Activated CD8-positive, alpha-beta memory T cell treated with anti-CD3 and anti-CD28 coated beads, Interleukin-2, amount 50 U/mL, for 24 hours (primary cell): ENCODE results near the gene ELF4.

Source experiments
- DNase-seq: peaks from one replicate; pipeline ENCODE4 v3.0.0-alpha.2; 2020; ENCODE audit errors: extremely low read depth

The ELF4 gene

DNA sequence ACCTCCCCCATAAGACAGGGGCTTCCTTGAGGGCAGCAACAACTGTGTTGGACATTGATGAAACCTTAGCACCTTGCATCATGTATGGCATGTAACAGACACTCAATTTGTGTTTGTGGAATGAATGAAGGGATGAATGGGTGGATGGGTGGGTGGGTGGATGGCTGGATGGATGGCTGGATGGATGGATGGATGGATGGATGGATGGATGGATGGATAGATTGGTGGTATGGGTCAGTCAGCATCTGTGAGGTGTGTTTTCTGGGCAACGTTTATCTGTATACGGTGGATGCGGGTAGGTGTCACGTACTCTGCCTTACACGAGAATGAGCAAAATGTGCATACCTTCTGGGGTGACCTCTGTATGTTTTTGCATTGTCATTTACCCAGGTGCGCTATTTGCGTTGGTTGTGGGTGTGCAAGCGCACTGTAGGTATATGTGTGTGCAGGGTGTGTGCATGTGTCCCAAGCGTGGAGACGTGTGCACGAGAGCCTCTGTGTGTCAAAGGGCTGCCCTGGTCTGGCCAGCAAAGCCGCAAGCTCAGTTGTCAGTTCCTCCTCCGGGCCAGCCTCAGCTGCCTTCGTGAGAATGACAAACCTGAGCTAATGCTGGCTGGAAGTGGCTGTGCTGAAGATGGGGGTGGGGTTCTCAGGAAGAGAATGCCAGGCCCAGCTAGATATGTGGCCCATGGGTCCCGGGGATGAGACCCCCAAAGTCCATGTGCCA lies 26.5 kb downstream of the ELF4 start:
- DNase-seq = no peak

- no peak for DNase-seq
Measured at GRCh38 chrX:130083107-130083490, 27.2 kb downstream of the ELF4 start.

- DNase-seq = no peak
Measured at GRCh38 chrX:130082244-130083106, 27.8 kb downstream of the ELF4 start.

GRCh38 chrX:130081421-130082045 lies 28.8 kb downstream of the ELF4 start:
- no peak for DNase-seq

GRCh38 chrX:130080791-130081367 lies 29.4 kb downstream of the ELF4 start:
- no peak for DNase-seq

DNA sequence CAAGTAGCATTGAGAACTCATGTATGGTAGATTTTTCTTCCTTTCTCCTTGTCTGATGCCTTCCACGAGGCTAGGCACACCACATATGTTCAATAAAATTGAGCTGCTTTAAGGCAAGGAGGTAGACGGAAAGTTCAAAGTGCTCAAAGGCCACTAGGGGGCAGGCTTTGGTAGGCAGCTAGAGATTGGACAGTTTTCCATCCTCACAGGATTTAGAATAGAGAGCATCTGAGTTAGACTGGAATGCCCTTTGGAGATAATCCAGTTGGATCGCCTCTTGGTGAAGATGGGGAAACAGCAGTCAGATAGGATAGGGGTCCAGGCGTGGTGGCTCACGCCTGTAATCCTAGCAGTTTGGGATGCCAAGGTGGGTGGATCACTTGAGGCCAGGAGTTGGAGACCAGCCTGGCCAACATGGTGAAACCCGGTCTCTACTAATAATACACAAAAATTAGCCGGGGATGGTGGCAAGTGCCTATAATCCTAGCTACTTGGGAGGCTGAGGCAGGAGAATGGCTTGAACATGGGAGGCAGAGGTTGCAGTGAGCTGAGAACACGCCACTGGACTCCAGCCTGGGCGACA lies 30.4 kb downstream of the ELF4 start:
- no peak for DNase-seq

GRCh38 chrX:130075777-130076176 lies 34.5 kb downstream of the ELF4 start:
- no peak for DNase-seq

- DNase-seq = no peak
Measured at GRCh38 chrX:130072345-130072740, 38.0 kb downstream of the ELF4 start.

DNA sequence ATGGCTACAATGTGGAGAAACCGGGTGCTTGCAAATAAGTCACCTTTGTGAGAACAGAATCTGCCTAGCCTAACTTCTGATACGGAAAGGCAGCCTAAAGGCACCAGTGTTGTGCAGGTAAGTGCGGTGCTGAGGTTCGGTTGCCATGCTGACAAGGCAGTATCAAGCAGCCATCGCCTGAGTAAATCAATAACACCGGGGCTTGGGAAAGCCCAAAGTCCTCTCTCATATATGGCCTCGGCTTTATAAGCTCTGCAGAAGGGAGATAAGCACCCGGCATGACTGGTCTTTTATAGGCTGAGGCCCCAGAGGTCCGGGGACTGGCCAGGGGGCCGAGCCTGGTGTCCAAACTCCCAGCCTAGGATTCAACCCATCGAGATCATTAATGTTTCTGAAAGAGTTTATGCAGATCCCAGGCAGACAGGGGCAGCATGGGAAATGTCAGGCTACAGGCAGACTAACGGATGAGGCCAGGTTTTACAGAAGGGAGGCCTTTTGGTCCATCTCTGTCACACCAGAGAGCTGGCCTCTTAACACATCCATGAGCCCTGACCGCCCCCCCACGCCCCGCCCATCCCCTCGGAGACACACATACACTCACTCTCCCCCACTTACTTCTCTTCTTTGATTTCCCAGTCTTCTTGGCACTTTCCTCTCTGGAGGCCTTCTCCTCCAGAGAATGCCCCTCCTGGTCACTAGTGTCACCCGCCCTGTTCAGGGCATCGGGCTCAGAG lies 38.5 kb downstream of the ELF4 start:
- DNase-seq = no peak

DNA sequence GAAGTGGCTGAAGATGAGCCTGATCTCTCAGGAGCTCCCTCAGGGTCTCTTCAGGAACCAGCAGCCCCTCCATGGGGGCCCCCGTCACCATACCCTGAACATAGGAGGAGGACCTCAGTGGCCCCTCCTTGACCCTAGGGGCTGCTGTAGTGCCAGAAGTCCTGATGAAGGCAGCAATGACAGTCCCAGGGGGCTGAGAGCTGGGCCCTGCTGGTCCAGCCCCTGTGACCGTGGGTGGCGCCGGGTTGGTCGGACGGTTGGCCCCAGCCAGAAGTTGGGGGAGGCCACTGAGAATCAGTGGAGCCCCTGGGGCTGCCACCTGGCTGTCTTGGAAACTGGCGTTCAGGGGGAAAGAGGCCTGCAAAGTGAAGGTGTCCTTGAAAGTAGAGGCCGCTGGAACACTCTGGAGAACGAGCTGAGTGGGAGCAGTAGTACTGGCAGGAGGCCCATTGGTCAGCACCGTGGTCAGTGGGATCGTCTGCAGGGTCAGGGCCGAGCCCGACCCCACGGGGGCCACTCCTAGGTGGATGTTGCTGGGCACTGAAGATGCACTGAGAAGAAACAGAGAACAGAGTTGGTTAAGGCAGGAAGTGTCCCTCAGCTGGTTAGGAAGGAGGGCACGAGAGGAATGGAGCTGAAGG lies 43.2 kb downstream of the ELF4 start:
- DNase-seq = no peak

DNA sequence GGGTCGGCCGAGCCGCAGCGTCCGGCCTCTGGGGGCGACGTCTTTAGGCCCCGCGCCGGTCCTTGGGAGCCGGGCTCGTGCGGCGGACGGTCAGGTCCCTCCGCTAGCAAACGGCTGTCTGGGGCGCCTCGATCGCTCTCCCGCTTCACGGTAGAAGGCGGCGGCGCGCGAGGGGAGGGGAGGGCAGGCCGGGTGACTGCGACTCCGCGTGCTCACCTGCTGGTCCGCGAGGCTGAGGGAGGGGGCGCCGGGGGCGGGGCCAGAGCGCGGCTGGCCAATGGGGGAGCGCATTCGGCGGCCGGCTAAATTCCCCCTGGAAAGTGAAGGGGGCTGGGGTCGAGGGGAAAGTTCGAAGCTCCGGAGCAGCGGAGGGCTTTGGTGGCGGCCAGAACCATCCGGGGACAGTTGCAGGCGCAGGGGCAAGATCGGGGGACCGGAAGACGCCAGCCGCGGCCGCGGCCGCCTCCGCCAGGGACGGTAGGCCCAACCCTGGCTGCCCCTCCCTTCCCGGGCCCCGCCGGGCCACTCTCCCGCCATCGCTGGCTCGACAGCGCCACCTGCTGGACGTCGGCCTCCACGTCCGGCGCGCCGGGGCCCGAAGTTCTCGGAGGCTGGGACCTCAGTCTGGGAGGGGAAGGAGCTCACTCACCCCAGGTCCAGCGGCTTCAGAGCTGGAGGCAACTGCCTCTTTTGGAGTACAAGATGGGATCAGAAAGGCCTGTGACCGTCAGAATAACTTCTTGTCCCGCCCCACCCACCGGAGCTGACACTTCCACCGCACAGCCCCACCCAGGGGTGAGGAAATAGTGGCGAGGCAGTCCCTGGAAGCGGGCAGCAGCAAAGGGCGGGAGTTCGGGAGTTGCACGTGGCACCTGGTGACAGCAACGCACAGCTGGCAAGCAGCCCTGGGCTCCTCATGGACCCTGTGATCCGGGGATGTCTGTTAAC lies 49.9 kb downstream of the ELF4 start:
- no peak for DNase-seq

DNA sequence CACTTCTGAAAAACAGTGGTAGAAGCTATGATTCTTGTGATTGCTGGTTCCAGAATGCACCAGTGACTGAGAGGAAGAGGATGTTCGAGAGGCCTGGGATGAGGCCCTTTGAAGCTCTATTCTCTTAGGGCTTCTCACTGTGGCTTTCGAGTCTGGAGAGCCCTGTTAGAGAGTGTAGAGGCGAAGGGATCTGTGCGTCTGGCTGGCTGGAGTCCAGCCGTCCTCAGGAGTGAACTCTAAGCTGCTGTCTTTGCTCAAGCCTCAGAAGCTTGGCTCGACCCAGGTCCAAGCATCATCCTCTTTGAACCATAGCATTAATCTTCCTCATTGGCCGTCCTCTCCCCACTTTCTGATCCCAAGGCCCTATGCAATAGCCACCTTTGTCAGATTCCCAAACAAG lies 51.6 kb downstream of the ELF4 start:
- DNase-seq = no peak

GRCh38 chrX:130057209-130057608 lies 53.1 kb downstream of the ELF4 start:
- no peak for DNase-seq

DNA sequence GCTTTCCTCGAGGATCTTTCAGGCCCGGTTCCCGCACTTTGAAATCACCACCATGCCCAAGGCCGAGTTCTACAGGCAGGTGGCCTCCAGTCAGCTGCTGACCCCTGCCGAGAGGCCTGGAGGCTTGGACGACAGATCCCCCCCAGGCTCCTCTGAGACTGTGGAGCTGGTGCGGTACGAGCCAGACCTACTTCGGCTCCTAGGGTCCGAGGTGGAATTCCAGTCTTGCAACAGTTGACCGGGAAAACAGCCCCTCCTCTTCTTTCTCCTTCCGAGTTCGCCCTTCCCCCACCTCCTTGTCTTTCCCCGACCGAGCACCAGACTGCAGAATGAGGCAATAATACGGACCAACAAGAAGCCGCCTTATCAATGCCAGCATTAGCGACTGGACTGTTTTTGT lies 54.4 kb downstream of the ELF4 start:
- no peak for DNase-seq

DNA sequence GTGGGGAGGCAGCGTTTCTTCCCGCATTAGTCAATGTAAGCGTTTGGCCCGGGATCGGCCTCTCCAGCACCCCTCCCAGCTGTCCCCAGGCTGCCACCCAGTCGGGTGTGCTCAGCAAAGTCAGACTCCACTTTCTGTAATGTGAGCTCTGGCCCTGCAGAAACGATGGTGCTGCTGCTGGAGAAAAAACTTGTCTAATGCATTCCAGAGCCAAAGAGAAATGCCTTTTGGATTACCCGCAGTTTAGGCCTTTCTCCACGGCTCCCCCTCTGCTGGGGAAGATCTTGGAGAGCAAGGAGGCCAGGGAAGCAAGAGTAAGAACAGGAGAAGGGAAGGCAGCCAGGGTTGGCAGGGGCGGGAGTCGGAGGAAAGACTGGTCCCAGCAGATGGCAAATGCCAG lies 55.2 kb downstream of the ELF4 start:
- no peak for DNase-seq

DNA sequence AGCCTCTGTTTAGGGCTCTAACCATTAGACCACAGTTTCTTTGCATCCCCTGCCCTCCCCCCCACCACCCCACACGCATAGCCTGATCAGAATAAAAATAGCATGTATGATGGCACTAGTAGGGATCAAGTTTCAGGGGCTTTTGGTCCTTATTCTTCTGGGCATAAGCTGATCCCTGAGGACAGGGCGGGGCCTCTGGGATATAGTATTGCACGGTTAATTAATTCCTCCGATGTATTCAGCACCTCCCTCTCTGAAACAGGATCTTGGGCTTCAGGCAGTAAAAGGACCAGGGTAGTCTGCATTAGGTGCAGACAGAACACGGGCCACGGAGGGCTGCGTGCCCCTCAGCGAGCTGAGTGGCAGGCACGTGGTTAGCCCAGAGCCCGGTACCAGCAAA lies 57.1 kb downstream of the ELF4 start:
- DNase-seq = no peak

GRCh38 chrX:130051176-130051845 lies 59.0 kb downstream of the ELF4 start:
- no peak for DNase-seq

- no peak for DNase-seq
Measured at GRCh38 chrX:130049821-130050220, 60.5 kb downstream of the ELF4 start.

DNA sequence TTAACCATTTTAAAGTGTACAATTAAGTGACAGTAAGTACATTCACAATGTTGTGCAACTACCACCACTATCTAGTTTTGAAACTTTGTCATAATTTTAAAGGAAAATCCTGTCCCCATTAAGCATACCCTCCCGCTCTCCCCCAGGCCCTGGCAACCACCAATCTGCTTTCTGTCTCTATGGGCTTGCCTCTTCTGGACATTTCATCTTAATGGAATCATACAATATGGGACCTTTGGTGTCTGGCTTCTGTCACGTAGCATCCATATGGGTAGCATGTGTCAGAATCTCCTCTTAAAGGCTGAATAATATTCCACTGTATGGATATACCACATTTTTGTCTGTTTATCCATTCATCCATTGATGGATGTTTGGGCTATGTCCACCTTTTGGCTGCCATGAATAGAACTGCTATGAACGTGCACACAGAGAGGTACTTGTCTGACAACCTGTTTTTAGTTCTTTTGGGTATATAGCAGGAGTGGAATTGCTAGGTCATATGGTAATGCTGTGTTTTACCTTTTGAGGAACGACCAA lies 61.5 kb downstream of the ELF4 start:
- DNase-seq = no peak
